ENCODE data around the gene RAB30.
A peak's percentile ranks its signal among the peaks of the same experiment; 100 is the strongest.

Gene RAB30

GRCh38 chr11:83007909-83008580 lies 63.7 kb downstream of the RAB30 start:
- DNase-seq, result peak; percentile 63

GRCh38 chr11:83007477-83007876 lies 64.2 kb downstream of the RAB30 start:
- no peak for DNase-seq

- no peak for DNase-seq
Observed at GRCh38 chr11:83006877-83007330, 64.8 kb downstream of the RAB30 start.

GRCh38 chr11:83004746-83005556 lies 66.7 kb downstream of the RAB30 start:
- DNase-seq, result no peak

- no peak for DNase-seq
Observed at GRCh38 chr11:83002522-83002921, 69.2 kb downstream of the RAB30 start.

GRCh38 chr11:83002053-83002452 lies 69.6 kb downstream of the RAB30 start:
- DNase-seq, result no peak

- DNase-seq, result no peak
Observed at GRCh38 chr11:83000381-83000780, 71.3 kb downstream of the RAB30 start.

GRCh38 chr11:82999232-82999631 lies 72.5 kb downstream of the RAB30 start:
- no peak for DNase-seq

- no peak for DNase-seq
Observed at GRCh38 chr11:82998697-82999096, 73.0 kb downstream of the RAB30 start.

- peak; percentile 71 for DNase-seq
Observed at GRCh38 chr11:82996966-82997606, 74.6 kb downstream of the RAB30 start.

- no peak for DNase-seq
Observed at GRCh38 chr11:82995754-82996398, 75.8 kb downstream of the RAB30 start.

- no peak for DNase-seq
Observed at GRCh38 chr11:82995235-82995634, 76.5 kb downstream of the RAB30 start.

- no peak for DNase-seq
Observed at GRCh38 chr11:82994604-82995230, 77.0 kb downstream of the RAB30 start.

GRCh38 chr11:82992223-82992622 lies 79.5 kb downstream of the RAB30 start:
- no peak for DNase-seq

- DNase-seq, result peak; percentile 84
Observed at GRCh38 chr11:82989628-82990404, 81.9 kb downstream of the RAB30 start.

- DNase-seq, result peak; percentile 81
Observed at GRCh38 chr11:82988936-82989627, 82.6 kb downstream of the RAB30 start.

GRCh38 chr11:82987997-82988396 lies 83.7 kb downstream of the RAB30 start:
- no peak for DNase-seq

GRCh38 chr11:82986446-82986845 lies 85.3 kb downstream of the RAB30 start:
- no peak for DNase-seq

- DNase-seq, result no peak
Observed at GRCh38 chr11:82981852-82982251, 89.8 kb downstream of the RAB30 start.

GRCh38 chr11:82980947-82981346 lies 90.8 kb downstream of the RAB30 start:
- DNase-seq, result no peak

- DNase-seq, result no peak
Observed at GRCh38 chr11:82980292-82980691, 91.4 kb downstream of the RAB30 start.

All from NCI-H510A treated with DMSO at 0.1 percent for 48 hours (cell line).